Cardiac atrium fibroblast (primary cell): Measurements from ENCODE around the gene CCSER1. TPM values are rescaled to one million over a fixed set of nuclear protein-coding genes. Genes with fewer than 3 reads are reported as not detected.

ENCODE experiments used
- total RNA-seq: library from RNA; depleted of rRNA; stranded (reverse); fragments of >200 nt; gene quantifications from 2 replicates; pipeline ENCODE4 v1.2.3, GENCODE V29; 2015

Gene CCSER1
- total RNA-seq: 5.7 TPM in 1 of 2 replicates, not detected in the other

GRCh38 chr4:90127223-90127705 lies at the start of gene CCSER1:
Gene CCSER1, plus strand, starts transcription at chr4:90127394.

Other genes with a start within 250 kb of the CCSER1 start
- gene MMRN1, start 232.5 kb upstream of the CCSER1 start, total RNA-seq: 0.65 and 2.0 TPM in 2 replicates